Measurements from ENCODE around the gene CCT3.
"Not testable (repeated sequence)": the region's sequence is repeated elsewhere in the genome, so short reads cannot be mapped to it uniquely, and the experiment has no call there.

GRCh38 chr1:156352481-156352880, 14.4 kb upstream of the CCT3 start:
- not testable (repeated sequence) for TF ChIP-seq POLR2A, POLR2AphosphoS5, TAF1, SPI1 (IDR thresholded peaks at IDR 0.05; ENCODE audit: low read depth, low read length)

Data from GM12891 (cell line).